Endothelial cell of umbilical vein (primary cell): ENCODE results near the gene COL6A2. TPM values are rescaled to one million over a fixed set of nuclear protein-coding genes. Genes with fewer than 3 reads are reported as not detected.

Source experiments
- BruUV-seq: library from RNA; stranded (reverse); fragments of 400-500 nt; replicated peaks from 2 replicates; lab custom pipeline; 2021; lab: Mats Ljungman, UMichigan
- CTCF ChIA-PET: fragments of 300-600, 350-600 bp; sonication (Branson Sonifier 250); formaldehyde crosslinking; loops from one replicate; lab custom pipeline; 2021; ENCODE audit warnings: antibody characterized with exemption, inconsistent platforms; lab: Charles Lee
- POLR2A ChIA-PET: fragments of 300-600, 350-600 bp; sonication (Branson Sonifier 250); formaldehyde crosslinking; loops from one replicate; lab custom pipeline; 2021; ENCODE audit warnings: antibody characterized with exemption, inconsistent platforms; lab: Charles Lee
- DNase-seq: peaks from one replicate; pipeline ENCODE4 v3.0.0-alpha.2; 2011; ENCODE audit warnings: low read depth, low spot score
- FAIRE-seq: peaks from 2 replicates; lab custom pipeline; 2011; peaks lifted over from hg19 to GRCh38; lab: Jason Lieb, UNC
- H2AFZ ChIP-seq: 2 replicates; pipeline ENCODE4 v1.6.0; 2012; ENCODE audit warnings: low read depth, low read length, control low read depth, inconsistent platforms
- H3K27ac ChIP-seq: 2 replicates; pipeline ENCODE4 v1.5.1; 2011; ENCODE audit warnings: low read depth, mild to moderate bottlenecking, control low read depth, low read length, moderate library complexity; ENCODE audit not compliant: insufficient read depth
- H3K27me3 ChIP-seq, 2 experiments: 2 replicates each; pipeline versions ENCODE4 v1.6.0 to v1.6.1; 2011; ENCODE audit warnings: low read length in 2 of 2, mixed read lengths in 1 of 2; ENCODE audit not compliant: control insufficient read depth in 2 of 2, insufficient read depth in 2 of 2
- H3K36me3 ChIP-seq, 2 experiments: 2 replicates in 1 of 2; 3 replicates in 1 of 2; pipeline ENCODE4 v1.5.1; 2011; ENCODE audit warnings: low read length in 2 of 2, mild to moderate bottlenecking in 1 of 2, moderate library complexity in 1 of 2; ENCODE audit not compliant: control insufficient read depth in 2 of 2, insufficient read depth in 2 of 2; ENCODE audit errors: extremely low read depth in 1 of 2
- H3K4me1 ChIP-seq: 3 replicates; pipeline ENCODE4 v1.5.1; 2011; ENCODE audit warnings: mild to moderate bottlenecking, low read length; ENCODE audit not compliant: control insufficient read depth, insufficient read depth; ENCODE audit errors: extremely low read depth
- H3K4me2 ChIP-seq: 2 replicates; pipeline ENCODE4 v1.6.1; 2011; ENCODE audit warnings: low read length, control low read depth, mixed read lengths; ENCODE audit not compliant: insufficient read depth
- H3K4me3 ChIP-seq, 3 experiments: fragments of 200-600 bp in 1 of 3; sonication (generic), shearing (Covaris generic) in 1 of 3; replicated peaks in 1 of 3; 2 replicates each; pipeline ENCODE4 v1.5.1; 2011 to 2016; ENCODE audit warnings: control low read depth in 3 of 3, low read length in 3 of 3, mild to moderate bottlenecking in 2 of 3, inconsistent platforms in 1 of 3, low read depth in 1 of 3, moderate library complexity in 1 of 3; ENCODE audit not compliant: insufficient read depth in 1 of 3
- H3K79me2 ChIP-seq: 2 replicates; pipeline ENCODE4 v1.6.0; 2012; ENCODE audit warnings: low read length, inconsistent platforms; ENCODE audit not compliant: control insufficient read depth, insufficient read depth
- H3K9ac ChIP-seq: replicated peaks from 2 replicates; pipeline ENCODE3; 2011; ENCODE audit warnings: low read length, control low read depth; ENCODE audit not compliant: insufficient read depth; ENCODE audit errors: extremely low read depth
- H3K9me1 ChIP-seq: replicated peaks from 3 replicates; pipeline ENCODE4 v1.6.0; 2011; ENCODE audit warnings: mild to moderate bottlenecking, low read length; ENCODE audit not compliant: control insufficient read depth, insufficient read depth; ENCODE audit errors: extremely low read depth
- H3K9me3 ChIP-seq: replicated peaks from 2 replicates; pipeline ENCODE4 v1.5.1; 2012; ENCODE audit warnings: low read length, inconsistent platforms; ENCODE audit not compliant: control insufficient read depth, insufficient read depth
- H4K20me1 ChIP-seq: replicated peaks from 2 replicates; pipeline ENCODE3; 2011; ENCODE audit warnings: mild to moderate bottlenecking, low read length; ENCODE audit not compliant: control insufficient read depth, insufficient read depth; ENCODE audit errors: extremely low read depth
- EZH2 ChIP-seq: IDR thresholded peaks from 2 replicates; pipeline ENCODE4 v1.6.1; 2012; ENCODE audit warnings: borderline replicate concordance, low read depth, mild to moderate bottlenecking, moderate library complexity, low read length, inconsistent platforms; ENCODE audit not compliant: severe bottlenecking
- FOS ChIP-seq: IDR thresholded peaks from 2 replicates; pipeline ENCODE4 v1.6.1; 2011; ENCODE audit warnings: mild to moderate bottlenecking, low read length, moderate library complexity, borderline replicate concordance; ENCODE audit not compliant: insufficient read depth
- GATA2 ChIP-seq: IDR thresholded peaks from 2 replicates; pipeline ENCODE4 v1.7.0; 2011; ENCODE audit warnings: low read depth, mild to moderate bottlenecking, moderate library complexity, mixed read lengths, low read length; ENCODE audit not compliant: insufficient read length, insufficient read depth
- JUN ChIP-seq: IDR thresholded peaks from 2 replicates; pipeline ENCODE4 v1.6.1; 2011; ENCODE audit warnings: borderline replicate concordance, low read depth; ENCODE audit not compliant: insufficient read length, insufficient read depth
- MYC ChIP-seq: IDR thresholded peaks from one replicate; pipeline ENCODE4 v1.6.1; 2011; ENCODE audit warnings: mild to moderate bottlenecking, low read depth, low read length
- POLR2A ChIP-seq: IDR thresholded peaks from 2 replicates; pipeline ENCODE4 v1.6.1; 2012; ENCODE audit warnings: low read depth, mild to moderate bottlenecking, control low read depth, low read length
- POLR2AphosphoS5 ChIP-seq: IDR thresholded peaks from 2 replicates; pipeline ENCODE4 v1.6.1; 2012; ENCODE audit warnings: low read depth, mild to moderate bottlenecking, control low read depth, low read length, moderate library complexity; ENCODE audit not compliant: insufficient read depth
- dilution Hi-C: fragments of 300-500 bp; cut with MboI; formaldehyde crosslinking; loops from one replicate; pipeline ENCODE4 v1.15.0; 2019; ENCODE audit warnings: low sequenced_read_pairs; ENCODE audit not compliant: extremely low pct_ligation_motif_present
- intact Hi-C: fragments of 100-400 bp; cut with micrococcal nuclease; formaldehyde crosslinking; loops from one replicate; pipeline ENCODE4 v1.10.0; 2022
- polyA plus RNA-seq, 4 experiments: library from polyadenylated mRNA; depleted of rRNA in 3 of 4; stranded (reverse) in 3 of 4; unstranded in 1 of 4; fragments of >200 nt; gene quantifications; 2 replicates each; pipeline versions ENCODE4 v1.2.1 to v1.2.3, GENCODE V29; 2011 to 2012; ENCODE audit warnings: missing spikeins in 1 of 4
- total RNA-seq: library from RNA; stranded (reverse); gene quantifications from 2 replicates; pipeline ENCODE4 v1.2.3, GENCODE V29; 2021
- TF ChIP-seq, protein P1 (sequence below), 2 donors: IDR thresholded peaks; 1 replicate in 1 of 2; 2 replicates in 1 of 2; pipeline ENCODE4 v1.5.1; 2011; ENCODE audit warnings: low read length in 2 of 2, mild to moderate bottlenecking in 2 of 2, moderate library complexity in 2 of 2, control low read depth in 1 of 2, inconsistent platforms in 1 of 2, low read depth in 1 of 2; ENCODE audit not compliant: insufficient read depth in 1 of 2; ENCODE audit errors: extremely low read depth in 1 of 2
- TF ChIP-seq, protein P2 (sequence below): IDR thresholded peaks from 2 replicates; pipeline ENCODE4 v1.6.1; 2011; ENCODE audit not compliant: insufficient read depth, insufficient read length

The COL6A2 gene
- total and polyA plus RNA-seq, 2 donors (not counting 3 experiments of a cell fraction or from before 2014, with no cell fraction given): 3.4 to 6.1 TPM

DNA sequence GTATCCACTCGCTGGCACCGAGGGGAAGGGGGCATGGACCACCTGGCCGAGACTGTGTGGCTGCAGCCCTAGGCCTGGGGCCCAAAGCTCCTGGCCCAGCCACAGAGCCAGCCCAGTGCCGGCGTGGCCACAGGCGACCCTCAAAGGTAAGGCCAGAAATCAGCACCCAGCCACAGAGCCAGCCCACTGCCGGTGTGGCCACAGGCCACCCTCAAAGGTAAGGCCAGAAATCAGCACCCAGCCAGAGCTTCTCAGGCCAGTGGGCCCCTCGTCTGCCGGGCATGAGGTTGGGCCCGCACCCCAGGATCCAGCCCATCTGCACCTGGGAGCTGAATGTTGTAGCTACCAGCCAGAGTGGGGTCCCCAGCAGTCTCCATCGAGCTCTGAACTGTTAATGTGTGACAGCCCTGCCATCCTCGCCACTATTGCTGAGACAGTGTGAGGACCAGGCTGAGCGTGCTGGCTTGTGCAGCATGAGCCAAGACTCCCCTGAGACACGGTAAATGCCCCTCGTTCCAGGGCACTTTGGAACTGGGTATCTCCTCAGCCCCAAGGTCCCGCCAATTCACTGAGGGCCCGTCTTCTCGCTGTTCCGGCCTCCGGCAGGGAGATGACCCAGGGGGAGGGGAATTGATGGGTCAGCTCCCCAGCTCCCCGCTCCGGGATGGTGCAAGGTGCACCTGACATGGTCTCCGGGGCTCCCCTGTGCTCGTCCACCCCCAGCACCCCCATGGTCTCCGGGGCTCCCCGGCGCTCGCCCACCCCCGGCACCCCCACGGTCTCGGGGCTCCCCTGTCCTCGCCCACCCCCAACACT lies 62.1 kb downstream of the COL6A2 start:
- Histone ChIP-seq H4K20me1 (no peaks in the 10 kb centered on the region), H3K27ac (no peak overlapping the region), H3K4me1 (no peaks in the 10 kb centered on the region), H3K4me3 (no peak overlapping the region), H3K36me3 (no peaks in the 10 kb centered on the region), H3K4me2 (no peak overlapping the region), H3K9ac (no peak overlapping the region), H3K79me2 (no peaks in the 10 kb centered on the region), H3K9me3 (no peaks in the 10 kb centered on the region), H3K9me1 (no peaks in the 10 kb centered on the region), H2AFZ (no peak overlapping the region), H3K27me3 (no peaks in the 10 kb centered on the region)
- peak; percentile 5 for TF ChIP-seq EZH2
- no peak for TF ChIP-seq POLR2AphosphoS5
- FAIRE-seq: no peak
- ChIA-PET POLR2A (no interaction called here), CTCF (interaction anchor here (1.0 to 1.8 kb wide), 3 partner anchors 13 to 17 kb away, joined by 3 to 10 read pairs (median 3); no protein-coding TSS in a partner anchor)
- dilution Hi-C loops: no loop called here
- no TSS peak for BruUV-seq
- intact Hi-C loops: no loop called here
- DNase-seq: no peak

DNA sequence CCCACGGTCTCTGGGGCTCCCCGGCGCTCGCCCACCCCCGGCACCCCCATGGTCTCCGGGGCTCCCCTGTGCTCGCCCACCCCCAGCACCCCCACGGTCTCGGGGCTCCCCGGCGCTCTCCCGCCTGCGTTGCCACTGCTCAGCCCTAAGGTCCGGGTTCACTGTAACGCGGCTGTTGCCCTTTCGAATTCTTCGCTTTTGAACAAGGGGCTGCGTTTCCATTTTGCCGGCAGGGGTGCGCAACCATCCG lies 62.7 kb downstream of the COL6A2 start:
- Histone ChIP-seq H3K4me3 (no peak overlapping the region), H2AFZ (no peak overlapping the region), H3K9me3 (no peaks in the 10 kb centered on the region), H3K79me2 (no peaks in the 10 kb centered on the region), H3K4me2 (no peak overlapping the region), H3K9me1 (no peaks in the 10 kb centered on the region), H3K9ac (no peak overlapping the region), H4K20me1 (no peaks in the 10 kb centered on the region), H3K4me1 (no peaks in the 10 kb centered on the region), H3K27me3 (no peaks in the 10 kb centered on the region), H3K27ac (no peak overlapping the region), H3K36me3 (no peaks in the 10 kb centered on the region)
- POLR2A ChIA-PET: no interaction called here
- dilution Hi-C loops: no loop called here
- intact Hi-C loops: no loop called here
- no TSS peak for BruUV-seq
- FAIRE-seq: no peak
- TF ChIP-seq, protein P1, sequence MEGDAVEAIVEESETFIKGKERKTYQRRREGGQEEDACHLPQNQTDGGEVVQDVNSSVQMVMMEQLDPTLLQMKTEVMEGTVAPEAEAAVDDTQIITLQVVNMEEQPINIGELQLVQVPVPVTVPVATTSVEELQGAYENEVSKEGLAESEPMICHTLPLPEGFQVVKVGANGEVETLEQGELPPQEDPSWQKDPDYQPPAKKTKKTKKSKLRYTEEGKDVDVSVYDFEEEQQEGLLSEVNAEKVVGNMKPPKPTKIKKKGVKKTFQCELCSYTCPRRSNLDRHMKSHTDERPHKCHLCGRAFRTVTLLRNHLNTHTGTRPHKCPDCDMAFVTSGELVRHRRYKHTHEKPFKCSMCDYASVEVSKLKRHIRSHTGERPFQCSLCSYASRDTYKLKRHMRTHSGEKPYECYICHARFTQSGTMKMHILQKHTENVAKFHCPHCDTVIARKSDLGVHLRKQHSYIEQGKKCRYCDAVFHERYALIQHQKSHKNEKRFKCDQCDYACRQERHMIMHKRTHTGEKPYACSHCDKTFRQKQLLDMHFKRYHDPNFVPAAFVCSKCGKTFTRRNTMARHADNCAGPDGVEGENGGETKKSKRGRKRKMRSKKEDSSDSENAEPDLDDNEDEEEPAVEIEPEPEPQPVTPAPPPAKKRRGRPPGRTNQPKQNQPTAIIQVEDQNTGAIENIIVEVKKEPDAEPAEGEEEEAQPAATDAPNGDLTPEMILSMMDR (IDR thresholded peaks at IDR 0.05; ENCODE audit: extremely low read depth in 1 of 2, insufficient read depth in 1 of 2, low read depth in 1 of 2, low read length in 2 of 2): no peak
- no peak for TF ChIP-seq POLR2A
- TF ChIP-seq, protein P2, sequence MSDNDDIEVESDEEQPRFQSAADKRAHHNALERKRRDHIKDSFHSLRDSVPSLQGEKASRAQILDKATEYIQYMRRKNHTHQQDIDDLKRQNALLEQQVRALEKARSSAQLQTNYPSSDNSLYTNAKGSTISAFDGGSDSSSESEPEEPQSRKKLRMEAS: no peak
- TF ChIP-seq POLR2AphosphoS5: no peak
- TF ChIP-seq JUN: no peak
- TF ChIP-seq FOS: no peak
- no peak for TF ChIP-seq EZH2
- TF ChIP-seq GATA2: no peak
- TF ChIP-seq MYC: no peak
- no peak for DNase-seq
- CTCF ChIA-PET: no interaction called here
